Stimulated activated CD4-positive, alpha-beta T cell treated with anti-CD3 and anti-CD28 coated beads, Interleukin-12 subunit alpha, Interleukin-12 subunit beta, amount 100 ng/mL, for 48 hours (primary cell): Measurements from ENCODE around the gene ATF6B.
"Not testable (repeated sequence)": the region's sequence is repeated elsewhere in the genome, so short reads cannot be mapped to it uniquely, and the experiment has no call there.

Experiments
- DNase-seq, 3 donors: peaks; one replicate each; pipeline ENCODE4 v3.0.0-alpha.2; 2020; ENCODE audit warnings: low read depth in 2 of 3, low spot score in 1 of 3

The ATF6B gene

GRCh38 chr6:32082935-32083334, 45.1 kb downstream of the ATF6B start:
- no peak for DNase-seq

- no peak for DNase-seq
Measured at GRCh38 chr6:32082478-32082877, 45.6 kb downstream of the ATF6B start.

- no peak for DNase-seq
Measured at GRCh38 chr6:32081168-32081990, 46.7 kb downstream of the ATF6B start.

- DNase-seq: no peak
Measured at GRCh38 chr6:32079566-32080290, 48.3 kb downstream of the ATF6B start.

- DNase-seq: no peak
Measured at GRCh38 chr6:32076321-32076809, 51.7 kb downstream of the ATF6B start.

- DNase-seq: no peak
Measured at GRCh38 chr6:32075781-32076180, 52.3 kb downstream of the ATF6B start.

GRCh38 chr6:32074996-32075532, 53.0 kb downstream of the ATF6B start:
- DNase-seq: no peak

- DNase-seq: no peak
Measured at GRCh38 chr6:32073613-32074012, 54.4 kb downstream of the ATF6B start.

GRCh38 chr6:32073101-32073500, 54.9 kb downstream of the ATF6B start:
- no peak for DNase-seq

GRCh38 chr6:32070814-32071543, 57.1 kb downstream of the ATF6B start:
- no peak for DNase-seq

- DNase-seq: no peak
Measured at GRCh38 chr6:32069878-32070515, 58.0 kb downstream of the ATF6B start.

GRCh38 chr6:32069460-32069859, 58.6 kb downstream of the ATF6B start:
- DNase-seq: no peak

GRCh38 chr6:32068867-32069266, 59.2 kb downstream of the ATF6B start:
- no peak for DNase-seq

GRCh38 chr6:32068315-32068714, 59.7 kb downstream of the ATF6B start:
- not testable (repeated sequence) for DNase-seq

GRCh38 chr6:32067521-32067920, 60.5 kb downstream of the ATF6B start:
- not testable (repeated sequence) for DNase-seq
